Measurements from ENCODE around the gene PPP4R1.

The PPP4R1 gene

DNA sequence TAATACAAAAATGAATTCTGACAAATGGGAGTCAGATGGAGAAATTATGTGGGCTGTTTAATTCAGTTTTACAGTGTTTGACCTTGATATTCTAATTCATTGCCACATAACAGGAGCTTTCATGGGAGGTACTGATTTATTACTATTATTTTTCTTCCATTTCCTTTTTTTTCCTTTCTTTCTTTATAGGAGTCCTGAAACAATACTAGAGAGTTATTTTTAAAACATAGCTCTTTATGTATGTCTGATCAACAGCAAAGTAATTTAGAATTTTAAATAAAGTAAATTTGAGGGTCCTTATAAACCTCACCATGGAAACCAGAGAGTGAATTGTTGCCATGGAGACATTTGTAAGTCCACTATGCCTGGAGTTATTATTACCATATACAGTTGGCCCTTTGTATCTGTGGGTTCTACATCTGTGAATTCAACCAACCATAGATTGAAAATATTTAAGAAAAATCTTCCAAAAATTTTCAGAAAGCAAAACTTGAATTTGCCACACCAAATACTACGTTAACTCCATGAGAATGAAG, 40.9 kb upstream of the PPP4R1 start:
- no peaks in the 10 kb centered on the region for H3K36me3 ChIP-seq (replicated peaks)
- no peak overlapping the region for H3K27ac ChIP-seq
- no peak for DNase-seq
- TF ChIP-seq, protein P1, sequence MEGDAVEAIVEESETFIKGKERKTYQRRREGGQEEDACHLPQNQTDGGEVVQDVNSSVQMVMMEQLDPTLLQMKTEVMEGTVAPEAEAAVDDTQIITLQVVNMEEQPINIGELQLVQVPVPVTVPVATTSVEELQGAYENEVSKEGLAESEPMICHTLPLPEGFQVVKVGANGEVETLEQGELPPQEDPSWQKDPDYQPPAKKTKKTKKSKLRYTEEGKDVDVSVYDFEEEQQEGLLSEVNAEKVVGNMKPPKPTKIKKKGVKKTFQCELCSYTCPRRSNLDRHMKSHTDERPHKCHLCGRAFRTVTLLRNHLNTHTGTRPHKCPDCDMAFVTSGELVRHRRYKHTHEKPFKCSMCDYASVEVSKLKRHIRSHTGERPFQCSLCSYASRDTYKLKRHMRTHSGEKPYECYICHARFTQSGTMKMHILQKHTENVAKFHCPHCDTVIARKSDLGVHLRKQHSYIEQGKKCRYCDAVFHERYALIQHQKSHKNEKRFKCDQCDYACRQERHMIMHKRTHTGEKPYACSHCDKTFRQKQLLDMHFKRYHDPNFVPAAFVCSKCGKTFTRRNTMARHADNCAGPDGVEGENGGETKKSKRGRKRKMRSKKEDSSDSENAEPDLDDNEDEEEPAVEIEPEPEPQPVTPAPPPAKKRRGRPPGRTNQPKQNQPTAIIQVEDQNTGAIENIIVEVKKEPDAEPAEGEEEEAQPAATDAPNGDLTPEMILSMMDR (IDR thresholded peaks at IDR 0.05; ENCODE audit: low read depth, low read length, missing control alignments), result no peak
- no peak overlapping the region for H3K4me3 ChIP-seq (ENCODE audit: low read depth, low read length)
- in situ Hi-C loops (cut with HindIII; ENCODE audit: low pct_ligation_motif_present, low sequenced_read_pairs), result no loop called here
- no peaks in the 10 kb centered on the region for H3K27me3 ChIP-seq (replicated peaks)

DNA sequence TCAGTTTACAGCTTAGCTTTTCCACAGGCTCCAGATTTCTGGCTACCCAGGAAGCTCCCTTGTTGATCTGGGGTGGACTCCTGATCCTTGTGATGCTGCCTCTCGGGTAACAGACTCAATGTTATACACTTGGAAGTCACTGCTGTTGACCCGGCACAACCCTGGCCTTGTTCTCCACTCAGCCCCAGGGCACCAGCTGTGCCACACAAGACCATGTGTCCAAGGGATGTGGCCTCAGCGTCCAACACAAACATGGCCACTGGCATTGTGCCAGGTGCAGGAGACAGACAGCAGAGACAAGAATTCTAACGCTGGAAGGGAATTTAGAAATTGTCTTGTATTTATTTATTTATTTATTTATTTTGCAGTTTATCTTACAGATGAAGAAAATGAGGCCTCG, 39.0 kb upstream of the PPP4R1 start:
- in situ Hi-C loops (cut with HindIII; ENCODE audit: low pct_ligation_motif_present, low sequenced_read_pairs), result no loop called here
- DNase-seq, result peak; percentile 15

DNA sequence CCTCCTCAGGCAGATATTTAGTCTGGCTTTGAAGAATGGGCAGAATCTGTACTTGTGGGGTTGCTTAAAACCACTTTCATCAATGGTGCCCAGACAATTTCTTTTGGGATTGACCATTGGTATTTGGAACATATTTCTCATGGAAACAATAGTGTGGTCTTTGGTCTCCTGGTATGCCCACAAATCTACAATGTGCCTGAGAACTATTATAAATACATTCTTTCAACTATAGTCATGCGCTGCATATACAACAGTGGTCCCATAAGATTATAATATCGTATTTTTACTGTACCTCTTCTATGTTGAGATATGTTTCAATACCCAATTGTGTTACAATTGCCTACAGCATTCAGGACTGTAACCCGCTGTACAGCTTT, 34.8 kb upstream of the PPP4R1 start:
- Histone ChIP-seq H3K36me3 (replicated peaks) (no peaks in the 10 kb centered on the region), H3K4me3 (ENCODE audit: low read depth, low read length) (no peak overlapping the region), H3K27me3 (replicated peaks) (no peaks in the 10 kb centered on the region), H3K27ac (peak overlapping the region; percentile 24)
- DNase-seq, result no peak
- TF ChIP-seq, protein P1 (IDR thresholded peaks at IDR 0.05; ENCODE audit: low read depth, low read length, missing control alignments), result no peak
- in situ Hi-C loops (cut with HindIII; ENCODE audit: low pct_ligation_motif_present, low sequenced_read_pairs), result no loop called here

More for the DNA sequence above, 39.0 kb upstream of the PPP4R1 start:
- Histone ChIP-seq H3K27ac (no peak overlapping the region), H3K27me3 (replicated peaks) (no peaks in the 10 kb centered on the region), H3K4me3 (ENCODE audit: low read depth, low read length) (no peak overlapping the region), H3K36me3 (replicated peaks) (no peaks in the 10 kb centered on the region)
- TF ChIP-seq, protein P1 (IDR thresholded peaks at IDR 0.05; ENCODE audit: low read depth, low read length, missing control alignments), result no peak

DNA sequence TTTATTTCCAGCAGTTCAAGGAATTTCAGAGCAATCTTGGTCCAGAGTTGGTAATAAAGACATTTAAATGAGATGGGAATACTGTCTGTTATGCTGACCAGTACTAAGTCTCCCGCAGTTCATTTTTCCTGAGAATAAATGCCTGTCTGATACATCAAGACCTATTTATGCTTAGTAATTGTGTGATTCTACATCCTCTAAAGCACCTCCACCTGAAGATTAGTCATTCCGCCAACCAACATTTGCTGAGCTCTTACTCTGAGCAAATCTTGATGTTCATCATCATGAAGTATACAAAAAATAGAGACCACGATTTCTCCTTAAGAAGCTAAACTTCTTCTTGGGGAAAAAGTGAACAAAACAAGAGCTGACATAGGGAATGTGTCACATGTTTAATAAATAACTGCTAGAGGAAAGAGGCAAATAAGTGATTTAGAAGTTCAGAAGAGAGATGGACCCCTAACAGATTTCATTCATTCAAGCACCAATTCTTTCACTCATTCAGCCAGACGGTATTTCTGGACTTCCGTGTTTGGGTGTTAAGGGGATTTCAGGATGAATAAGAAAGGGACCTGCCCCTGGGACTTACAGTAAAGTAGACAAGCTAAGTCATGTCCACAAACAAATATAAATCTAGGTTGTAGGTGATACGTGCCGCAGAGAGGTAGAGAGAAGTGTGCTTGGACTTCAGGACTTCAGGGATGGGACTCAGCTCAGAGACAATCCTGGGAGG, 34.2 kb upstream of the PPP4R1 start:
- TF ChIP-seq, protein P1 (IDR thresholded peaks at IDR 0.05; ENCODE audit: low read depth, low read length, missing control alignments), result no peak
- H3K4me3 ChIP-seq (ENCODE audit: low read depth, low read length), result no peak overlapping the region
- in situ Hi-C loops (cut with HindIII; ENCODE audit: low pct_ligation_motif_present, low sequenced_read_pairs), result no loop called here
- DNase-seq, result no peak
- H3K27ac ChIP-seq, result peak overlapping the region; percentile 24
- H3K36me3 ChIP-seq (replicated peaks), result no peaks in the 10 kb centered on the region
- no peaks in the 10 kb centered on the region for H3K27me3 ChIP-seq (replicated peaks)

DNA sequence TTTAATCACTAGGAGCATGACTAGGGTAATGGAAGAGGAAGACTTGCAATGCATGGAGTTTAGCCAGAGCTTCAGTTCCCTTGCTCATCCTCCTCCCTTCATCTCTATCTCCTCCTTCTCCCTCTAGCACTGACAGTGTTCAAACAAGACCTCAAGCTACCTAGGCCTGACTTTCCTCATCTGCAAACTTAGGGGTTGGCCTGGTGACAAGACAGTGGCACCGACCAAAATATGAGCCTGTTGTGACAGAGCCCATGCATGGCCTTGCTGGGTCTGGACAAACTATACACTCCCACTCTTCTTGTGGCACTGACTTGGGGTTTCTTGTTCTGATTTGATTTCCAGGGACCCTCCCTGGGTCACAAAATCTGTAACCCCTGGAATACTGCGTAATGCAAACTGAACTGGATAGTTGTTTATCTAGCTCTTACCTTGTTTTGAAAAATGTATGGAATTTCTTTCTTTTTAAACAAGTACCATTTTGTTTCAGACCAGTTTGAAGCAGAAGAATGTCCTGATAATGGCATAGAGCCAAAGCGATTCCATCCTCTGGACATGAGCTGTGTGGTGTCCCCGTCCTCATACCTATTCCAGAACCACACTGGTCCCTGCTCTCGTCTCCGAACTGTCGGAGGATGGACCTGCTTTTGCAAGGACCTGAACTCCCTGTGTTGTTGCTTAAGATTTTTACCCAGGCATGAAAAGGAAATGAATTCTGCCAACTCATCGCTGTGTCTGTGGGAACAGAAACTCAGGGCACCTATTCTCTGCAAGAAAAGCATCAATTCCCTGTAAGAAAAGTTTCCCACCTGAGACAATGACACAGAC, 33.4 kb upstream of the PPP4R1 start:
- no peaks in the 10 kb centered on the region for H3K36me3 ChIP-seq (replicated peaks)
- in situ Hi-C loops (cut with HindIII; ENCODE audit: low pct_ligation_motif_present, low sequenced_read_pairs), result no loop called here
- no peak overlapping the region for H3K4me3 ChIP-seq (ENCODE audit: low read depth, low read length)
- peak overlapping the region; percentile 13 for H3K27ac ChIP-seq
- DNase-seq, result no peak
- no peaks in the 10 kb centered on the region for H3K27me3 ChIP-seq (replicated peaks)
- TF ChIP-seq, protein P1 (IDR thresholded peaks at IDR 0.05; ENCODE audit: low read depth, low read length, missing control alignments), result no peak

Measured in brain microvascular endothelial cell (primary cell).